Osteoblast (primary cell): Measurements from ENCODE around the gene HOXB6. TPM values are rescaled to one million over a fixed set of nuclear protein-coding genes. Genes with fewer than 3 reads are reported as not detected.

Source experiments
- DNase-seq: peaks from one replicate; pipeline ENCODE4 v3.0.0; 2011; ENCODE audit warnings: low spot score, mixed read lengths; ENCODE audit not compliant: insufficient read length; ENCODE audit errors: missing footprints
- H2AFZ ChIP-seq: 2 replicates; pipeline ENCODE4 v1.6.0; 2011; ENCODE audit warnings: mild to moderate bottlenecking, low read length
- H3K27ac ChIP-seq: 2 replicates; pipeline ENCODE4 v1.5.1; 2011; ENCODE audit warnings: mild to moderate bottlenecking, low read depth, low read length, moderate library complexity
- H3K27me3 ChIP-seq: 2 replicates; pipeline ENCODE4 v1.6.0; 2012; ENCODE audit warnings: mild to moderate bottlenecking, control low read depth, inconsistent platforms, low read length, moderate library complexity; ENCODE audit not compliant: insufficient read depth
- H3K36me3 ChIP-seq: 2 replicates; pipeline ENCODE4 v1.5.1; 2011; ENCODE audit warnings: mild to moderate bottlenecking, low read length, control low read depth, moderate library complexity; ENCODE audit not compliant: insufficient read depth
- H3K4me1 ChIP-seq: 2 replicates; pipeline ENCODE4 v1.5.1; 2011; ENCODE audit warnings: mild to moderate bottlenecking, low read length, control low read depth, moderate library complexity; ENCODE audit not compliant: insufficient read depth
- H3K4me2 ChIP-seq: 2 replicates; pipeline ENCODE4 v1.6.0; 2011; ENCODE audit warnings: mild to moderate bottlenecking, low read length; ENCODE audit not compliant: insufficient read depth
- H3K4me3 ChIP-seq: fragments of 200-600 bp; sonication (generic); 3 replicates; pipeline ENCODE4 v1.5.1; 2012; ENCODE audit warnings: mild to moderate bottlenecking, low read length, inconsistent platforms; ENCODE audit not compliant: insufficient read depth
- H3K79me2 ChIP-seq: 2 replicates; pipeline ENCODE4 v1.6.0; 2012; ENCODE audit warnings: mild to moderate bottlenecking, low read length, control low read depth, inconsistent platforms; ENCODE audit not compliant: insufficient read depth
- H3K9me3 ChIP-seq: 2 replicates; pipeline ENCODE4 v1.5.1; 2011; ENCODE audit warnings: low read depth, low read length, control low read depth
- H4K20me1 ChIP-seq: 2 replicates; pipeline ENCODE4 v1.6.0; 2012; ENCODE audit warnings: mild to moderate bottlenecking, low read length, control low read depth; ENCODE audit not compliant: insufficient read depth
- total RNA-seq: library from RNA; depleted of rRNA; stranded (reverse); fragments of >200 nt; gene quantifications from 2 replicates; pipeline ENCODE4 v1.2.3, GENCODE V29; 2012
- TF ChIP-seq, protein P1 (sequence below): IDR thresholded peaks from 2 replicates; pipeline ENCODE4 v1.5.1; 2011; ENCODE audit warnings: mild to moderate bottlenecking, low read depth, low read length, moderate library complexity; ENCODE audit errors: extremely low read depth

The HOXB6 gene
- total RNA-seq, 1 donor = 0.72 TPM

DNA sequence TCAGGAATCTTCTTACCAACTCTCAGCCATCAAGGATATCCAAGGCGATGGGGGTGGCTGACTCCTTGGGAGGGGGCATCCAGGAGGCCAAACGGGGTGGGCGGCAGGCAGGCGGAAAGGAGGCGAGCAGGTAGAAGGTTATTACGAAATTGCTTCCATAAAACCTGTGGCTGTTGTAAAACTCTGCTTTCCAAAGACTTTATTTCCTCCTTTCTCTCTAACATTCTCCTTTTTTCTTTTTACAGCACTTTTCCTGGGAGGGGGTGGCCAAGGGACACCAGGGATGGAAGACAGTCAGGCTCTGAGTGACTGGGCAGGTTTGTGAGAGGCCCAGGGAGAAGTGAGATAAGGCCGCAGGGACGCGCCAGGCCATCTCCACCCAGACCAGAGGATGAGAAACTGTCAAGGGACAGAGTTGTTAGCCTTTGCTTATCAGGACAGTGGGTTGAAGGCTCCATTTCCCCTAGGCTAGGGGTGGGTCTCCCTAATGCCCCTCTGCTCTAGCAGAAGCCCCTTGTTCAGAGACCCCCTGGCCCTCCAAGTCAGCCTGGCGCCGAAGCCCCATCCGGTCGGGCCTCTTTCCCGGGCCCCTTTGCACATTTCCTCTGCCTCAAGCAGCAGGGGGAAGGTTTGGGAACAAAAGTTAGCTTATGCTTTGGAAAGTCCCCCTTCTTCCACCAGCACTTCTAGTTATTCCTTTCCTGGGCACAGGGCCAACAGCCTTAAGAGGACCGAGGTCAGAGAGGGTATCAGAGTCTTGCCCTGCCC lies 26.3 kb upstream of the HOXB6 start:
- no peaks in the 10 kb centered on the region for H3K9me3 ChIP-seq
- H3K4me1 ChIP-seq = no peaks in the 10 kb centered on the region
- H2AFZ ChIP-seq = no peak overlapping the region
- H3K27ac ChIP-seq = no peak overlapping the region
- peaks cover 2% of the 10 kb centered on the region for H4K20me1 ChIP-seq
- no peaks in the 10 kb centered on the region for H3K79me2 ChIP-seq
- no peak overlapping the region for H3K4me2 ChIP-seq
- DNase-seq = peak; percentile 76
- no peaks in the 10 kb centered on the region for H3K36me3 ChIP-seq
- peaks cover 98% of the 10 kb centered on the region for H3K27me3 ChIP-seq
- TF ChIP-seq, protein P1, sequence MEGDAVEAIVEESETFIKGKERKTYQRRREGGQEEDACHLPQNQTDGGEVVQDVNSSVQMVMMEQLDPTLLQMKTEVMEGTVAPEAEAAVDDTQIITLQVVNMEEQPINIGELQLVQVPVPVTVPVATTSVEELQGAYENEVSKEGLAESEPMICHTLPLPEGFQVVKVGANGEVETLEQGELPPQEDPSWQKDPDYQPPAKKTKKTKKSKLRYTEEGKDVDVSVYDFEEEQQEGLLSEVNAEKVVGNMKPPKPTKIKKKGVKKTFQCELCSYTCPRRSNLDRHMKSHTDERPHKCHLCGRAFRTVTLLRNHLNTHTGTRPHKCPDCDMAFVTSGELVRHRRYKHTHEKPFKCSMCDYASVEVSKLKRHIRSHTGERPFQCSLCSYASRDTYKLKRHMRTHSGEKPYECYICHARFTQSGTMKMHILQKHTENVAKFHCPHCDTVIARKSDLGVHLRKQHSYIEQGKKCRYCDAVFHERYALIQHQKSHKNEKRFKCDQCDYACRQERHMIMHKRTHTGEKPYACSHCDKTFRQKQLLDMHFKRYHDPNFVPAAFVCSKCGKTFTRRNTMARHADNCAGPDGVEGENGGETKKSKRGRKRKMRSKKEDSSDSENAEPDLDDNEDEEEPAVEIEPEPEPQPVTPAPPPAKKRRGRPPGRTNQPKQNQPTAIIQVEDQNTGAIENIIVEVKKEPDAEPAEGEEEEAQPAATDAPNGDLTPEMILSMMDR = no peak
- no peak overlapping the region for H3K4me3 ChIP-seq

DNA sequence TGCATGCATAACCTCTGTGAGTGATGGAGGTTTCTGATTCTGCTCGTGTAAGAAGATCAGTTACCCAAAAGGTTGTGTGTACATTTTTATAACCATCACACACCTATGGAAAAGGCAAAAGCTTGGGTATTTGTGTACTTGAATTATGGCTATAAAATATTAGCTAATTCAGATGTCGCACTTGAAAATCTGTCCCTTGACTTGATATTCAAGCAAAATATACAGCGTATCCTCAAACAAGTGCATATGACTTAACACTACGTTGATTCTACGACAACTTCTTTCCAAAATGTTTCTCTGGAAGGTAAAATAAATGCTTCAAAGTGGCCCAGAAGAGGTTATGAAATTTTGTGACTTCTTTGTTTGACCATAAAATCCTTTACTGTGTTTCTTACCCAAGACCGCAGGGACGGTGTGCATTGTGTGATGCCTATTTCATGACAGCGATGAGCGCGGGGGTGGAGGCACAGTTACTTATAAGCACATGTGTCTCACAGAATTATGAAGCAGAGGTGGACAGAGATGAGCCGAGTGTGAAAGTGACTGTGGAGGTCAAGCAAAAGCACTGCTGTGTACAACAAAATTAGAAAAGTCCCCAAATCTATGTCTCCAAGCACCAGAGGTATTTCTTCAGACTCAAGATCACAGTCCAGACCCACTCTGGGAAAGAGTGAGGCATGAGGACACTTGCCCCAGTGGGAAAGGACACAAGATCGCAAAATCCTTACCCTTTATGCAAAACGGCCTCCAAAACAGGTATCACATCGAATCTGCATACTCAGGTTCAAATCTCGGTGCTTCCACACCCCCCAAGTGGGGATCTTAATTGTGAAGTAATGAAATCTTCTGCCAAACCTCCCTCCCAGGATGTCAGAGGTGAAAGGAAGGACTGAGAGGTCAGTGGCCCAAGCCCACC lies 25.5 kb upstream of the HOXB6 start:
- Histone ChIP-seq H2AFZ (no peak overlapping the region), H3K79me2 (no peaks in the 10 kb centered on the region), H3K36me3 (no peaks in the 10 kb centered on the region), H3K4me1 (no peaks in the 10 kb centered on the region), H3K4me2 (no peak overlapping the region), H4K20me1 (peaks cover 2% of the 10 kb centered on the region), H3K4me3 (no peak overlapping the region), H3K27ac (no peak overlapping the region), H3K27me3 (peaks cover 98% of the 10 kb centered on the region), H3K9me3 (no peaks in the 10 kb centered on the region)
- peak; percentile 27 for DNase-seq
- TF ChIP-seq, protein P1 = no peak

GRCh38 chr17:48629411-48629759 lies 24.6 kb upstream of the HOXB6 start:
- Histone ChIP-seq H3K4me1 (no peaks in the 10 kb centered on the region), H3K4me3 (no peak overlapping the region), H3K4me2 (no peak overlapping the region), H4K20me1 (peaks cover 2% of the 10 kb centered on the region), H3K36me3 (no peaks in the 10 kb centered on the region), H3K9me3 (no peaks in the 10 kb centered on the region), H3K27ac (no peak overlapping the region), H2AFZ (no peak overlapping the region), H3K27me3 (peaks cover 98% of the 10 kb centered on the region), H3K79me2 (no peaks in the 10 kb centered on the region)
- DNase-seq = no peak
- TF ChIP-seq, protein P1 = no peak
